Activated CD4-positive, alpha-beta T cell treated with anti-CD3 and anti-CD28 coated beads, Interleukin-2, amount 50 U/mL, for 48 hours (primary cell): ENCODE results near the gene MYO18B.

Experiments
- DNase-seq, 2 experiments: peaks; one replicate each; pipeline ENCODE4 v3.0.0-alpha.2; 2020

Gene MYO18B

GRCh38 chr22:25751174-25751581 lies 9.2 kb downstream of the MYO18B start:
- DNase-seq = no peak

GRCh38 chr22:25752615-25753214 lies 10.7 kb downstream of the MYO18B start:
- no peak for DNase-seq

- no peak for DNase-seq
Measured at GRCh38 chr22:25753252-25753651, 11.3 kb downstream of the MYO18B start.

- no peak for DNase-seq
Measured at GRCh38 chr22:25754527-25755202, 12.7 kb downstream of the MYO18B start.

GRCh38 chr22:25757686-25758085 lies 15.7 kb downstream of the MYO18B start:
- DNase-seq = no peak

- no peak for DNase-seq
Measured at GRCh38 chr22:25758316-25758715, 16.3 kb downstream of the MYO18B start.

GRCh38 chr22:25759825-25760231 lies 17.8 kb downstream of the MYO18B start:
- no peak for DNase-seq

GRCh38 chr22:25760294-25760693 lies 18.3 kb downstream of the MYO18B start:
- no peak for DNase-seq

- DNase-seq = no peak
Measured at GRCh38 chr22:25760848-25761595, 19.0 kb downstream of the MYO18B start.

GRCh38 chr22:25762147-25762546 lies 20.2 kb downstream of the MYO18B start:
- DNase-seq = no peak

GRCh38 chr22:25763239-25763777 lies 21.3 kb downstream of the MYO18B start:
- DNase-seq = no peak

- no peak for DNase-seq
Measured at GRCh38 chr22:25764270-25765015, 22.5 kb downstream of the MYO18B start.

- DNase-seq = no peak
Measured at GRCh38 chr22:25765016-25765367, 23.0 kb downstream of the MYO18B start.

GRCh38 chr22:25765801-25766200 lies 23.8 kb downstream of the MYO18B start:
- DNase-seq = no peak

- no peak for DNase-seq
Measured at GRCh38 chr22:25766418-25766817, 24.4 kb downstream of the MYO18B start.

GRCh38 chr22:25770333-25770732 lies 28.3 kb downstream of the MYO18B start:
- DNase-seq = no peak

GRCh38 chr22:25772288-25772687 lies 30.3 kb downstream of the MYO18B start:
- DNase-seq = no peak

GRCh38 chr22:25774575-25775026 lies 32.6 kb downstream of the MYO18B start:
- DNase-seq = no peak

GRCh38 chr22:25775531-25775930 lies 33.5 kb downstream of the MYO18B start:
- no peak for DNase-seq

GRCh38 chr22:25777411-25777810 lies 35.4 kb downstream of the MYO18B start:
- no peak for DNase-seq

- no peak for DNase-seq
Measured at GRCh38 chr22:25777870-25778269, 35.9 kb downstream of the MYO18B start.

GRCh38 chr22:25779426-25779825 lies 37.4 kb downstream of the MYO18B start:
- DNase-seq = no peak

GRCh38 chr22:25779890-25780289 lies 37.9 kb downstream of the MYO18B start:
- DNase-seq = no peak
